Neural cell (in vitro differentiated cells): ENCODE measurements around the gene DYDC2.

Experiments
- CTCF ChIP-seq: fragments of 450-650 bp; IDR thresholded peaks from 2 replicates; pipeline ENCODE4 v1.5.1; 2014; ENCODE audit warnings: antibody characterized with exemption, mild to moderate bottlenecking, moderate library complexity; ENCODE audit not compliant: poor library complexity, severe bottlenecking
- RAD21 ChIP-seq: fragments of 450-650 bp; conservative IDR thresholded peaks from 2 replicates; pipeline ENCODE4 v1.6.1; 2014; ENCODE audit warnings: antibody characterized with exemption, mild to moderate bottlenecking, moderate library complexity

GRCh38 chr10:80315391-80315790 is 41.2 kb upstream of the DYDC2 start:
- TF ChIP-seq CTCF (no peak), RAD21 (no peak)
